Measurements from ENCODE around the gene USP9X. TPM values are rescaled to one million over a fixed set of nuclear protein-coding genes. Genes with fewer than 3 reads are reported as not detected.
A peak's percentile ranks its signal among the peaks of the same experiment; 100 is the strongest.

The USP9X gene
- total and polyA plus RNA-seq, 12 donors, result 12.6 to 143 (median 86.7) TPM

DNA sequence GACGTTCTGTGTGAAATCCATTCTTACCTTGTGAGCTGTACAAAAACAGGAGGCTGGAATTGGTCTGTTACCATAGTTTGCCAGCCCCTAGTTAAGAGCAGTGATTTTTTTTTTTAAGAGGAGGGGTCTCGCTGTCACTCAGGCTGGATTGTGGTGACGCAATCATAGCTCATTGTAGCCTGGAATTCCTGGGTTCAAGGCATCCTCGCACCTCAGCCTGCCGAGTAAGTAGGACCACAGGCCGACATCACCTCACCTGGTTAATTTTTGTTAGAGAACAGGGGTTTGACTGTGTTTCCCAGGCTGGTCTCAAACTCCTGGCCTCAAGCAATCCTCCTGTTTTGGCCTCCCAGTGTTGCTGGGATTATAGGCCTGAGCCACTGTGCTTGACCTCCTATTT is 7.5 kb downstream of the USP9X start:
- H3K36me3 ChIP-seq (replicated peaks in 1 of 2), result no peaks in the 10 kb centered on the region
- DNase-seq, result no peak
- no peaks in the 10 kb centered on the region for H3K27me3 ChIP-seq
- intact Hi-C loops (cut with DNase I), result no loop called here
- H3K4me3 ChIP-seq, result no peak overlapping the region
- H3K9me3 ChIP-seq (replicated peaks in 1 of 3), result no peaks in the 10 kb centered on the region
- no peak overlapping the region for H3K27ac ChIP-seq
- H3K4me1 ChIP-seq (replicated peaks in 1 of 2), result peaks cover 11 to 66% of the 10 kb centered on the region in 2 donors
- WGBS, 4 donors, result 50 to 87% (median 77%) methylated on average over 1 to 6 of the region's 6 CpGs
- TF ChIP-seq POLR2A (IDR thresholded peaks at IDR 0.05), result no peak
- TF ChIP-seq, protein P1, sequence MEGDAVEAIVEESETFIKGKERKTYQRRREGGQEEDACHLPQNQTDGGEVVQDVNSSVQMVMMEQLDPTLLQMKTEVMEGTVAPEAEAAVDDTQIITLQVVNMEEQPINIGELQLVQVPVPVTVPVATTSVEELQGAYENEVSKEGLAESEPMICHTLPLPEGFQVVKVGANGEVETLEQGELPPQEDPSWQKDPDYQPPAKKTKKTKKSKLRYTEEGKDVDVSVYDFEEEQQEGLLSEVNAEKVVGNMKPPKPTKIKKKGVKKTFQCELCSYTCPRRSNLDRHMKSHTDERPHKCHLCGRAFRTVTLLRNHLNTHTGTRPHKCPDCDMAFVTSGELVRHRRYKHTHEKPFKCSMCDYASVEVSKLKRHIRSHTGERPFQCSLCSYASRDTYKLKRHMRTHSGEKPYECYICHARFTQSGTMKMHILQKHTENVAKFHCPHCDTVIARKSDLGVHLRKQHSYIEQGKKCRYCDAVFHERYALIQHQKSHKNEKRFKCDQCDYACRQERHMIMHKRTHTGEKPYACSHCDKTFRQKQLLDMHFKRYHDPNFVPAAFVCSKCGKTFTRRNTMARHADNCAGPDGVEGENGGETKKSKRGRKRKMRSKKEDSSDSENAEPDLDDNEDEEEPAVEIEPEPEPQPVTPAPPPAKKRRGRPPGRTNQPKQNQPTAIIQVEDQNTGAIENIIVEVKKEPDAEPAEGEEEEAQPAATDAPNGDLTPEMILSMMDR (IDR thresholded peaks at IDR 0.05), result no peak

DNA sequence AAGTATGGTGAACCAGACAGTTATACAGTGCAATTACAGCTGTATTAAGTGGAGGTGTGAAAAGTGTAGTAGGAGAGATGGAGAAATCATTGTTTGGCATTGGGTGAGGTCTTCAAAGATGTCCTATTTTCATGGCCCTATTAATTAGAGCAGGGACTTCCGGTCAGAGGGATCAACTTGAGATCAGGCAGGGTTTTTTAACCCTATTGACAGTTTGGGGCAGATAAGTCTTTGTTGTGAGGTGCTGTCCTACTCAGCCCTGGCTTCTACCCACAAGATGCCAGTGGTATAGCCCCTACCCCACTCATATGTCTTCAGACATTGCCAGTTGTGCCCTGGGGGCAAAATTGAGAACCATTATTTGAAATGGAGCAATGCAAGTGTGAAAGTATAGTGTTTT is 9.9 kb downstream of the USP9X start:
- H3K27me3 ChIP-seq, result no peaks in the 10 kb centered on the region
- no peak for DNase-seq
- no peaks in the 10 kb centered on the region for H3K36me3 ChIP-seq (replicated peaks in 1 of 2)
- TF ChIP-seq POLR2A (IDR thresholded peaks at IDR 0.05), result no peak
- TF ChIP-seq, protein P1 (IDR thresholded peaks at IDR 0.05), result no peak
- intact Hi-C loops (cut with DNase I), result no loop called here
- no peak overlapping the region for H3K27ac ChIP-seq
- H3K4me1 ChIP-seq (replicated peaks in 1 of 2), result peaks cover 11 to 48% of the 10 kb centered on the region in 2 donors
- H3K9me3 ChIP-seq (replicated peaks in 1 of 3), result no peaks in the 10 kb centered on the region
- WGBS, 4 donors, result 32 to 83% (median 79%) methylated on average over 1 of the region's 1 CpG; no CpG with 5 or more reads in 1 of the 4 donors
- no peak overlapping the region for H3K4me3 ChIP-seq

DNA sequence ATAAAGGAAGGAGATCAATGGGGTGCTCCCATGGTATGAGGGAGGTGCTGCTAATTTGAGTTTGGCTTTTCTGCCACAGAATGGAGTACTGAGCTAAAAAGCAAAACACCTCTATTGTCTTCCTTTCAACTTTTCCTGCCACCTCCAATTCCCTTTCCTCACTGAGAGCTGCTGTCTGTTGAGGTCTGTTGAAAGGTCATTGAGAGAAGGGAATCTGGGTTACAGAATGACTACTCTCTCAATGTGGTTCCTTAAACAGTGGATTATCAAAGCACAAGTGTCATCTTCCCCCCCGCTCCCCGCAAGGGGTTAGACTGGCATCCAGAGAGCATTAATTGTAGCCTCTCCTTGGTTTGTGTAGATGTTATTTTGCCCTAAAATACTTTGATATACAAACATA is 10.7 kb downstream of the USP9X start:
- no peak overlapping the region for H3K4me3 ChIP-seq
- no peak for DNase-seq
- intact Hi-C loops (cut with DNase I), result no loop called here
- WGBS, 4 donors, result 54 to 87% (median 69%) methylated on average over 2 of the region's 2 CpGs
- H3K27me3 ChIP-seq, result no peaks in the 10 kb centered on the region
- no peak overlapping the region for H3K27ac ChIP-seq
- TF ChIP-seq, protein P1 (IDR thresholded peaks at IDR 0.05), result no peak
- no peaks in the 10 kb centered on the region for H3K36me3 ChIP-seq (replicated peaks in 1 of 2)
- H3K9me3 ChIP-seq (replicated peaks in 1 of 3), result no peaks in the 10 kb centered on the region
- peaks cover 11 to 40% of the 10 kb centered on the region in 2 donors for H3K4me1 ChIP-seq (replicated peaks in 1 of 2)

DNA sequence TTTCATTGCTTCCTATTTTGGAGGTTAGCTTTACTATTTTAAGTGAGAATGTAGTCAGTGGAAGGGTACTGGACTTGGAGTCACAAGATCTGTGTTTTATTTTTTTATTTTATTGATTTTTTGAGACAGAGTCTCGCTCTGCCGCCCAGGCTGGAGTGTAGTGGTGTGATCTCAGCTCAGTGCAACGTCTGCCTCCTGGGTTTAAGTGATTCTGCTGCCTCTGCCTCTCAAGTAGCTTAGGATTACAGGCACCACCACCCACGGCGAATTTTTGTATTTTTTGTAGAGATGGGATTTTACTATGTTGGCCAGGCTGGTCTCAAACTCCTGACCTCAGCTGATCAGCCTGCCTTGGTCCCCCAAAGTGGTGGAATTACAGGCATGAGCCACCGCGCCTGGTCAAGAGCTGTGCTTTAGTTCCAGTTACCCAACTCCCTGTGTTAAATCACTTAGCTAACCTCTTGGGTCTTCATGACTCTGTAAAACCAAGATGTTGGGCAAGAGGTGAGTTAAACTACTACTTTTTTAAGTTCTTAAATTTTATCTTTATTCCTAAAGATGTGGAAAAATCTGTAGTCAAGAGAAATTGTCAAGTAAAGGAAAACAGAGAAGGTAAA is 11.2 kb downstream of the USP9X start:
- peaks cover 11 to 35% of the 10 kb centered on the region in 2 donors for H3K4me1 ChIP-seq (replicated peaks in 1 of 2)
- intact Hi-C loops (cut with DNase I), result no loop called here
- H3K36me3 ChIP-seq (replicated peaks in 1 of 2), result no peaks in the 10 kb centered on the region
- no peaks in the 10 kb centered on the region for H3K9me3 ChIP-seq (replicated peaks in 1 of 3)
- DNase-seq, result no peak
- peak overlapping the region in 1 of 5 donors; percentile 38 for H3K27ac ChIP-seq
- H3K4me3 ChIP-seq, result no peak overlapping the region
- 51 to 86% (median 74%) methylated on average over 7 of the region's 7 CpGs for WGBS, 4 donors
- TF ChIP-seq POLR2A (IDR thresholded peaks at IDR 0.05), result no peak
- TF ChIP-seq, protein P1 (IDR thresholded peaks at IDR 0.05), result no peak
- H3K27me3 ChIP-seq, result no peaks in the 10 kb centered on the region

Data from adrenal gland (tissue), 12 donors.